WTC11 (cell line): ENCODE measurements around the gene C19orf73. TPM values are rescaled to one million over a fixed set of nuclear protein-coding genes. Genes with fewer than 3 reads are reported as not detected.

ENCODE experiments used
- ATAC-seq: fragments of 200-7000 bp; cut with Tn5 transposase; 2 replicates; pipeline ENCODE4 v1.10.0; 2021; ENCODE audit warnings: mild to moderate bottlenecking, moderate library complexity
- CTCF ChIA-PET: fragments of 300-600 bp; sonication (Branson Sonifier 250); formaldehyde crosslinking; loops from one replicate; lab custom pipeline; 2021; ENCODE audit warnings: antibody characterized with exemption; lab: Charles Lee
- POLR2A ChIA-PET: fragments of 350-600 bp; sonication (Branson Sonifier 250); formaldehyde crosslinking; loops from one replicate; lab custom pipeline; 2021; ENCODE audit warnings: antibody characterized with exemption; lab: Charles Lee
- DNase-seq: peaks from one replicate; pipeline ENCODE4 v3.0.0; 2021; ENCODE audit warnings: low spot score
- H3K27ac Mint-ChIP-seq: 2 replicates; pipeline ENCODE4 v1.8.0; 2021; ENCODE audit warnings: mixed read lengths
- H3K27me3 Mint-ChIP-seq: 2 replicates; pipeline ENCODE4 v1.8.0; 2021; ENCODE audit warnings: low read depth, mild to moderate bottlenecking, moderate library complexity, mixed read lengths
- H3K36me3 Mint-ChIP-seq: 2 replicates; pipeline ENCODE4 v1.8.0; 2021; ENCODE audit warnings: mixed read lengths
- H3K4me1 Mint-ChIP-seq: 2 replicates; pipeline ENCODE4 v1.8.0; 2022; ENCODE audit warnings: mixed read lengths
- H3K4me3 Mint-ChIP-seq: 2 replicates; pipeline ENCODE4 v1.8.0; 2021; ENCODE audit warnings: mild to moderate bottlenecking, moderate library complexity, mixed read lengths
- H3K9me3 Mint-ChIP-seq: 2 replicates; pipeline ENCODE4 v1.8.0; 2021; ENCODE audit warnings: mixed read lengths
- ATF1 ChIP-seq: sonication (generic); formaldehyde crosslinking; IDR thresholded peaks from 2 replicates; pipeline ENCODE4 v1.8.1; 2023; ENCODE audit warnings: mild to moderate bottlenecking, moderate library complexity, missing genetic modification reagents
- CBFB ChIP-seq: sonication (generic); formaldehyde crosslinking; IDR thresholded peaks from 2 replicates; pipeline ENCODE4 v1.8.1; 2022; ENCODE audit warnings: mild to moderate bottlenecking, low read depth, missing genetic modification reagents
- ELF4 ChIP-seq: sonication (generic); formaldehyde crosslinking; IDR thresholded peaks from 2 replicates; pipeline ENCODE4 v1.8.1; 2022; ENCODE audit warnings: low read depth, mild to moderate bottlenecking, moderate library complexity, missing genetic modification reagents
- ESRRA ChIP-seq: sonication (generic); formaldehyde crosslinking; IDR thresholded peaks from 2 replicates; pipeline ENCODE4 v1.8.1; 2022; ENCODE audit warnings: mild to moderate bottlenecking, missing genetic modification reagents, borderline replicate concordance
- GRHL2 ChIP-seq: fragments of 250-450 bp; sonication (Bioruptor Pico); IDR thresholded peaks from 2 replicates; pipeline ENCODE4 v1.8.0; 2022; ENCODE audit warnings: mild to moderate bottlenecking, moderate library complexity; ENCODE audit not compliant: insufficient replicate concordance, severe bottlenecking
- HMGA2 ChIP-seq: fragments of 250-450 bp; sonication (Bioruptor Pico); IDR thresholded peaks from 2 replicates; pipeline ENCODE4 v1.4.0; 2021; ENCODE audit warnings: mild to moderate bottlenecking, moderate library complexity
- NFATC4 ChIP-seq: fragments of 250-450 bp; sonication (Bioruptor Pico); IDR thresholded peaks from 2 replicates; pipeline ENCODE4 v1.9.0; 2021; ENCODE audit warnings: mild to moderate bottlenecking
- NR2C2 ChIP-seq: sonication (generic); formaldehyde crosslinking; IDR thresholded peaks from 2 replicates; pipeline ENCODE4 v1.8.0; 2022; ENCODE audit warnings: mild to moderate bottlenecking, missing genetic modification reagents
- RELA ChIP-seq: sonication (generic); formaldehyde crosslinking; IDR thresholded peaks from 2 replicates; pipeline ENCODE4 v1.8.1; 2022; ENCODE audit warnings: missing genetic modification reagents, mild to moderate bottlenecking, borderline replicate concordance
- SP1 ChIP-seq: sonication (generic); formaldehyde crosslinking; conservative IDR thresholded peaks from 2 replicates; pipeline ENCODE4 v1.8.1; 2022; ENCODE audit warnings: missing genetic modification reagents
- TCF7 ChIP-seq: sonication (generic); formaldehyde crosslinking; IDR thresholded peaks from 2 replicates; pipeline ENCODE4 v1.8.0; 2022; ENCODE audit warnings: mild to moderate bottlenecking, low read depth, missing genetic modification reagents, moderate library complexity
- TEAD1 ChIP-seq: sonication (generic); formaldehyde crosslinking; IDR thresholded peaks from 2 replicates; pipeline ENCODE4 v1.8.0; 2022; ENCODE audit warnings: mild to moderate bottlenecking, missing genetic modification reagents
- ZNF232 ChIP-seq: sonication (generic); formaldehyde crosslinking; IDR thresholded peaks from 2 replicates; pipeline ENCODE4 v1.8.0; 2022; ENCODE audit warnings: mild to moderate bottlenecking, missing genetic modification reagents
- total RNA-seq: library from RNA; stranded (reverse); gene quantifications from 3 replicates; pipeline ENCODE4 v1.2.3, GENCODE V29; 2021
- TF ChIP-seq, protein P1 (sequence below): fragments of 250-450 bp; sonication (Bioruptor Pico); IDR thresholded peaks from 2 replicates; pipeline ENCODE4 v1.8.0; 2021; ENCODE audit warnings: mild to moderate bottlenecking
- TF ChIP-seq, protein P2 (sequence below): sonication (generic); formaldehyde crosslinking; IDR thresholded peaks from 2 replicates; pipeline ENCODE4 v1.8.1; 2022; ENCODE audit warnings: missing genetic modification reagents, borderline replicate concordance
- TF ChIP-seq, protein P3 (sequence below): fragments of 200-600 bp; IDR thresholded peaks from 2 replicates; pipeline ENCODE4 v1.8.0; 2022; ENCODE audit warnings: antibody characterized with exemption
- TF ChIP-seq, protein P4 (sequence below): fragments of 250-450 bp; sonication (Bioruptor Pico); conservative IDR thresholded peaks from 2 replicates; pipeline ENCODE4 v1.9.0; 2021; ENCODE audit warnings: mild to moderate bottlenecking
- TF ChIP-seq, protein P5 (sequence below): sonication (generic); formaldehyde crosslinking; IDR thresholded peaks from 2 replicates; pipeline ENCODE4 v1.8.1; 2023; ENCODE audit warnings: mild to moderate bottlenecking, missing genetic modification reagents, borderline replicate concordance
- TF ChIP-seq, protein P6 (sequence below): sonication (generic); formaldehyde crosslinking; IDR thresholded peaks from 2 replicates; pipeline ENCODE4 v1.8.0; 2022; ENCODE audit warnings: missing genetic modification reagents
- TF ChIP-seq, protein P7 (sequence below): sonication (generic); formaldehyde crosslinking; IDR thresholded peaks from 2 replicates; pipeline ENCODE4 v1.8.1; 2023; ENCODE audit warnings: mild to moderate bottlenecking, missing genetic modification reagents, moderate library complexity

C19orf73 gene
- total RNA-seq, 1 experiment from 2014 or later: 3.2 TPM

DNA sequence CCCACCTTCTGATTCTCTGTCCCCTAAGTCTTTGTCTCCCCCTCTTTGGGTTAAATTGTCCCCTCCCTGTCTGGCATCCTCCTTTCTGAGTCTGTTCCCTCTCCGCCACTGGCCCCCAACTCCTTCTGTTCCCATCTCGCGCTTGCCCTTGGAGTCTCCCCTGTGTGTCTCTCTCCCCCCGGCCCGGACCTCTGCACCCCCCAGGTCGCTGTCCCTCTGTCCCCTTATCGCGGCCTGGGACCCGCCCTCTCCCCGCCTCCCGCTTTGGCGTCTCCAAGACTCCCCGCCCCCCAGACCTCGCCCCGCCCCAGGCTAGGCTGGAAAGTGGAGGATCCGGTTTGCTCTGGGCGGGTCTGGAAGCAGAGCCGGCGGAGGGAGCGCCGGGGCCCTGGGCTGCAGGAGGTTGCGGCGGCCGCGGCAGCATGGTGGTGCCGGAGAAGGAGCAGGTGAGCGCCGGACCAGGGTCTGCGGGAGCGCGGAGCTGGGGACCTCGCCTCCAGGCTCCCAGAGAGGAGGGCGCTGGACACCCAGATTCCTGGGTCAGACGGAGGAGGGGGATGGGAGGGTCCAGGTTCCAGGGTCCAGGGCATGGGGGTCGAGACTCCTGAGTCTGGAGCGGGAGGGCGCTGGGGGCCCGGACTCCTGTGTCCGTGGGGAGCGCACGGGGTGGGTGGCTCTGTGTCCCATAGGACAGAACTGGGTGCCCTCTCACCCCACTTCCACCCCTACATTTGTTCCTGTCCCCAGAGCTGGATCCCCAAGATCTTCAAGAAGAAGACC, 38.7 kb upstream of the C19orf73 start, which contains the start of gene TRPM4:
Gene TRPM4, plus strand, starts transcription at position 348 of the 780 bp plus-strand sequence. Its CDS starts 75 bp downstream, at position 423.
- H3K4me1 Mint-ChIP-seq: peaks cover 27% of the 10 kb centered on the region
- ChIA-PET CTCF (interaction anchor here (1.0 to 3.6 kb wide), 3 partner anchors 11 to 53 kb away, joined by 3 to 24 read pairs (median 8); no protein-coding TSS in a partner anchor), POLR2A (interaction anchor here (0.7 kb wide), 1 partner anchor 8 kb away, joined by 3 read pairs; no protein-coding TSS in a partner anchor)
- H3K36me3 Mint-ChIP-seq: peaks cover 9% of the 10 kb centered on the region; the same call in 1 of the 2 replicates
- peaks cover 14% of the 10 kb centered on the region for H3K9me3 Mint-ChIP-seq
- ATAC-seq (peak; percentile 96), DNase-seq (peak; percentile 97)
- H3K27ac Mint-ChIP-seq: peak within 1 kb of the TSS; percentile 34; the same call in 1 of the 2 replicates
- peaks cover 58% of the 10 kb centered on the region for H3K27me3 Mint-ChIP-seq
- H3K4me3 Mint-ChIP-seq: peak within 1 kb of the TSS; percentile 73
- TF ChIP-seq, protein P1, sequence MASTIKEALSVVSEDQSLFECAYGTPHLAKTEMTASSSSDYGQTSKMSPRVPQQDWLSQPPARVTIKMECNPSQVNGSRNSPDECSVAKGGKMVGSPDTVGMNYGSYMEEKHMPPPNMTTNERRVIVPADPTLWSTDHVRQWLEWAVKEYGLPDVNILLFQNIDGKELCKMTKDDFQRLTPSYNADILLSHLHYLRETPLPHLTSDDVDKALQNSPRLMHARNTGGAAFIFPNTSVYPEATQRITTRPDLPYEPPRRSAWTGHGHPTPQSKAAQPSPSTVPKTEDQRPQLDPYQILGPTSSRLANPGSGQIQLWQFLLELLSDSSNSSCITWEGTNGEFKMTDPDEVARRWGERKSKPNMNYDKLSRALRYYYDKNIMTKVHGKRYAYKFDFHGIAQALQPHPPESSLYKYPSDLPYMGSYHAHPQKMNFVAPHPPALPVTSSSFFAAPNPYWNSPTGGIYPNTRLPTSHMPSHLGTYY (CRISPR knock-in tag): no peak
- TF ChIP-seq, protein P2, sequence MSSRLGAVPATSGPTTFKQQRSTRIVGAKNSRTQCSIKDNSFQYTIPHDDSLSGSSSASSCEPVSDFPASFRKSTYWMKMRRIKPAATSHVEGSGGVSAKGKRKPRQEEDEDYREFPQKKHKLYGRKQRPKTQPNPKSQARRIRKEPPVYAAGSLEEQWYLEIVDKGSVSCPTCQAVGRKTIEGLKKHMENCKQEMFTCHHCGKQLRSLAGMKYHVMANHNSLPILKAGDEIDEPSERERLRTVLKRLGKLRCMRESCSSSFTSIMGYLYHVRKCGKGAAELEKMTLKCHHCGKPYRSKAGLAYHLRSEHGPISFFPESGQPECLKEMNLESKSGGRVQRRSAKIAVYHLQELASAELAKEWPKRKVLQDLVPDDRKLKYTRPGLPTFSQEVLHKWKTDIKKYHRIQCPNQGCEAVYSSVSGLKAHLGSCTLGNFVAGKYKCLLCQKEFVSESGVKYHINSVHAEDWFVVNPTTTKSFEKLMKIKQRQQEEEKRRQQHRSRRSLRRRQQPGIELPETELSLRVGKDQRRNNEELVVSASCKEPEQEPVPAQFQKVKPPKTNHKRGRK (CRISPR knock-in tag): no peak
- no peak for TF ChIP-seq HMGA2 (CRISPR knock-in tag)
- no peak for TF ChIP-seq ATF1 (CRISPR knock-in tag)
- TF ChIP-seq, protein P3, sequence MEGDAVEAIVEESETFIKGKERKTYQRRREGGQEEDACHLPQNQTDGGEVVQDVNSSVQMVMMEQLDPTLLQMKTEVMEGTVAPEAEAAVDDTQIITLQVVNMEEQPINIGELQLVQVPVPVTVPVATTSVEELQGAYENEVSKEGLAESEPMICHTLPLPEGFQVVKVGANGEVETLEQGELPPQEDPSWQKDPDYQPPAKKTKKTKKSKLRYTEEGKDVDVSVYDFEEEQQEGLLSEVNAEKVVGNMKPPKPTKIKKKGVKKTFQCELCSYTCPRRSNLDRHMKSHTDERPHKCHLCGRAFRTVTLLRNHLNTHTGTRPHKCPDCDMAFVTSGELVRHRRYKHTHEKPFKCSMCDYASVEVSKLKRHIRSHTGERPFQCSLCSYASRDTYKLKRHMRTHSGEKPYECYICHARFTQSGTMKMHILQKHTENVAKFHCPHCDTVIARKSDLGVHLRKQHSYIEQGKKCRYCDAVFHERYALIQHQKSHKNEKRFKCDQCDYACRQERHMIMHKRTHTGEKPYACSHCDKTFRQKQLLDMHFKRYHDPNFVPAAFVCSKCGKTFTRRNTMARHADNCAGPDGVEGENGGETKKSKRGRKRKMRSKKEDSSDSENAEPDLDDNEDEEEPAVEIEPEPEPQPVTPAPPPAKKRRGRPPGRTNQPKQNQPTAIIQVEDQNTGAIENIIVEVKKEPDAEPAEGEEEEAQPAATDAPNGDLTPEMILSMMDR: no peak
- TF ChIP-seq CBFB (CRISPR knock-in tag): no peak
- no peak for TF ChIP-seq NFATC4 (CRISPR knock-in tag)
- no peak for TF ChIP-seq ZNF232
- no peak for TF ChIP-seq NR2C2 (CRISPR knock-in tag)
- TF ChIP-seq TCF7 (CRISPR knock-in tag): no peak
- no peak for TF ChIP-seq GRHL2 (CRISPR knock-in tag)
- no peak for TF ChIP-seq TEAD1
- TF ChIP-seq ESRRA (CRISPR knock-in tag): no peak
- peak; percentile 65; the same call in 1 of the 2 replicates for TF ChIP-seq SP1 (CRISPR knock-in tag)
- no peak for TF ChIP-seq RELA
- TF ChIP-seq, protein P4, sequence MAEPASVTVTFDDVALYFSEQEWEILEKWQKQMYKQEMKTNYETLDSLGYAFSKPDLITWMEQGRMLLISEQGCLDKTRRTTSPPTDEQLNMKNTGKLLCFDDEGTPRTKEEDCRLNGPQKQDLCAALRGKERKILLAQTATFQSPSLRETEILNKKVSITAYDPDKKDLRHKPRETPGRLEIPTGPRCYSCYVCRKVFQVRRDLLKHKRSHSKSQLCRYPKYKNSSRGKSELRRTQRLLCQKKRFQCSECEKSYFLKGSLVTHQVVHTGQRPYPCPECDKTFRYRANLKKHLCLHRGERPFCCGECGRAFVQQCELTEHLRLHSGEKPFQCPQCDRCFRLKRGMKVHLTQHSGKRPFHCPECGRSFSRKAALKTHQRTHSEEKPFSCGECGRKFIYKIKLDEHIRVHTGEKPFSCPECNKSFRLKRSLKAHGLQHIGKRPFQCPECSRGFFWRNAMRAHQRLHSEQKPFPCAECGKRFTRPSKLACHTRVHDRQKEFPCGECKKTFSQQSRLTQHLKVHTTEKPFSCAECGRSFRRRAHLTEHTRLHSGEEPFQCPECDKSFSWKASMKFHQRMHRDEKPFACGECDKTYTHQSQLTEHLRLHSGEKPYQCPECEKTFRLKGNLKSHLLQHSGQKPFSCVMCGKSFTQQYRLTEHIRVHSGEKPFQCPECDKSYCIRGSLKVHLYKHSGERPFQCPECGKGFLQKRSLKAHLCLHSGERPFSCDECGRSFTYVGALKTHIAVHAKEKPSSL (CRISPR knock-in tag): no peak
- no peak for TF ChIP-seq ELF4 (CRISPR knock-in tag)
- TF ChIP-seq, protein P5, sequence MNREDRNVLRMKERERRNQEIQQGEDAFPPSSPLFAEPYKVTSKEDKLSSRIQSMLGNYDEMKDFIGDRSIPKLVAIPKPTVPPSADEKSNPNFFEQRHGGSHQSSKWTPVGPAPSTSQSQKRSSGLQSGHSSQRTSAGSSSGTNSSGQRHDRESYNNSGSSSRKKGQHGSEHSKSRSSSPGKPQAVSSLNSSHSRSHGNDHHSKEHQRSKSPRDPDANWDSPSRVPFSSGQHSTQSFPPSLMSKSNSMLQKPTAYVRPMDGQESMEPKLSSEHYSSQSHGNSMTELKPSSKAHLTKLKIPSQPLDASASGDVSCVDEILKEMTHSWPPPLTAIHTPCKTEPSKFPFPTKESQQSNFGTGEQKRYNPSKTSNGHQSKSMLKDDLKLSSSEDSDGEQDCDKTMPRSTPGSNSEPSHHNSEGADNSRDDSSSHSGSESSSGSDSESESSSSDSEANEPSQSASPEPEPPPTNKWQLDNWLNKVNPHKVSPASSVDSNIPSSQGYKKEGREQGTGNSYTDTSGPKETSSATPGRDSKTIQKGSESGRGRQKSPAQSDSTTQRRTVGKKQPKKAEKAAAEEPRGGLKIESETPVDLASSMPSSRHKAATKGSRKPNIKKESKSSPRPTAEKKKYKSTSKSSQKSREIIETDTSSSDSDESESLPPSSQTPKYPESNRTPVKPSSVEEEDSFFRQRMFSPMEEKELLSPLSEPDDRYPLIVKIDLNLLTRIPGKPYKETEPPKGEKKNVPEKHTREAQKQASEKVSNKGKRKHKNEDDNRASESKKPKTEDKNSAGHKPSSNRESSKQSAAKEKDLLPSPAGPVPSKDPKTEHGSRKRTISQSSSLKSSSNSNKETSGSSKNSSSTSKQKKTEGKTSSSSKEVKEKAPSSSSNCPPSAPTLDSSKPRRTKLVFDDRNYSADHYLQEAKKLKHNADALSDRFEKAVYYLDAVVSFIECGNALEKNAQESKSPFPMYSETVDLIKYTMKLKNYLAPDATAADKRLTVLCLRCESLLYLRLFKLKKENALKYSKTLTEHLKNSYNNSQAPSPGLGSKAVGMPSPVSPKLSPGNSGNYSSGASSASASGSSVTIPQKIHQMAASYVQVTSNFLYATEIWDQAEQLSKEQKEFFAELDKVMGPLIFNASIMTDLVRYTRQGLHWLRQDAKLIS: no peak
- TF ChIP-seq, protein P6, sequence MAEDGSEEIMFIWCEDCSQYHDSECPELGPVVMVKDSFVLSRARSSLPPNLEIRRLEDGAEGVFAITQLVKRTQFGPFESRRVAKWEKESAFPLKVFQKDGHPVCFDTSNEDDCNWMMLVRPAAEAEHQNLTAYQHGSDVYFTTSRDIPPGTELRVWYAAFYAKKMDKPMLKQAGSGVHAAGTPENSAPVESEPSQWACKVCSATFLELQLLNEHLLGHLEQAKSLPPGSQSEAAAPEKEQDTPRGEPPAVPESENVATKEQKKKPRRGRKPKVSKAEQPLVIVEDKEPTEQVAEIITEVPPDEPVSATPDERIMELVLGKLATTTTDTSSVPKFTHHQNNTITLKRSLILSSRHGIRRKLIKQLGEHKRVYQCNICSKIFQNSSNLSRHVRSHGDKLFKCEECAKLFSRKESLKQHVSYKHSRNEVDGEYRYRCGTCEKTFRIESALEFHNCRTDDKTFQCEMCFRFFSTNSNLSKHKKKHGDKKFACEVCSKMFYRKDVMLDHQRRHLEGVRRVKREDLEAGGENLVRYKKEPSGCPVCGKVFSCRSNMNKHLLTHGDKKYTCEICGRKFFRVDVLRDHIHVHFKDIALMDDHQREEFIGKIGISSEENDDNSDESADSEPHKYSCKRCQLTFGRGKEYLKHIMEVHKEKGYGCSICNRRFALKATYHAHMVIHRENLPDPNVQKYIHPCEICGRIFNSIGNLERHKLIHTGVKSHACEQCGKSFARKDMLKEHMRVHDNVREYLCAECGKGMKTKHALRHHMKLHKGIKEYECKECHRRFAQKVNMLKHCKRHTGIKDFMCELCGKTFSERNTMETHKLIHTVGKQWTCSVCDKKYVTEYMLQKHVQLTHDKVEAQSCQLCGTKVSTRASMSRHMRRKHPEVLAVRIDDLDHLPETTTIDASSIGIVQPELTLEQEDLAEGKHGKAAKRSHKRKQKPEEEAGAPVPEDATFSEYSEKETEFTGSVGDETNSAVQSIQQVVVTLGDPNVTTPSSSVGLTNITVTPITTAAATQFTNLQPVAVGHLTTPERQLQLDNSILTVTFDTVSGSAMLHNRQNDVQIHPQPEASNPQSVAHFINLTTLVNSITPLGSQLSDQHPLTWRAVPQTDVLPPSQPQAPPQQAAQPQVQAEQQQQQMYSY (CRISPR knock-in tag): peak; percentile 45
- TF ChIP-seq, protein P7, sequence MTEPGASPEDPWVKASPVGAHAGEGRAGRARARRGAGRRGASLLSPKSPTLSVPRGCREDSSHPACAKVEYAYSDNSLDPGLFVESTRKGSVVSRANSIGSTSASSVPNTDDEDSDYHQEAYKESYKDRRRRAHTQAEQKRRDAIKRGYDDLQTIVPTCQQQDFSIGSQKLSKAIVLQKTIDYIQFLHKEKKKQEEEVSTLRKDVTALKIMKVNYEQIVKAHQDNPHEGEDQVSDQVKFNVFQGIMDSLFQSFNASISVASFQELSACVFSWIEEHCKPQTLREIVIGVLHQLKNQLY (CRISPR knock-in tag): no peak
